AG10803 (cell line): ENCODE data around the gene PODXL.

Source experiments
- DNase-seq: peaks from one replicate; pipeline ENCODE4 v3.0.0; 2010; ENCODE audit warnings: low read depth
- H3K4me3 ChIP-seq: 2 replicates; pipeline ENCODE4 v1.5.1; 2011; ENCODE audit warnings: mild to moderate bottlenecking, low read length, control low read depth
- CTCF ChIP-seq: conservative IDR thresholded peaks from 2 replicates; pipeline ENCODE4 v1.5.1; 2011; ENCODE audit warnings: mild to moderate bottlenecking, low read length, control low read depth, inconsistent platforms

Gene PODXL

GRCh38 chr7:131546583-131547141 lies 9.8 kb downstream of the PODXL start:
- peak; percentile 70 for TF ChIP-seq CTCF
- no peak for DNase-seq
- no peak overlapping the region for H3K4me3 ChIP-seq

- TF ChIP-seq CTCF, result no peak
- DNase-seq, result peak; percentile 40
- H3K4me3 ChIP-seq, result peak overlapping the region; percentile 35
Observed at GRCh38 chr7:131546126-131546525, 10.3 kb downstream of the PODXL start.

GRCh38 chr7:131544449-131545301 lies 11.8 kb downstream of the PODXL start:
- H3K4me3 ChIP-seq, result no peak overlapping the region
- peak; percentile 49 for TF ChIP-seq CTCF
- peak; percentile 58 for DNase-seq

- no peak for DNase-seq
- no peak for TF ChIP-seq CTCF
Observed at GRCh38 chr7:131544021-131544420, 12.4 kb downstream of the PODXL start.

GRCh38 chr7:131543298-131543697 lies 13.1 kb downstream of the PODXL start:
- H3K4me3 ChIP-seq, result no peak overlapping the region
- no peak for TF ChIP-seq CTCF
- DNase-seq, result no peak

More at GRCh38 chr7:131544021-131544420, 12.4 kb downstream of the PODXL start:
- H3K4me3 ChIP-seq, result no peak overlapping the region

- H3K4me3 ChIP-seq, result no peak overlapping the region
- peak; percentile 34; the same call in 1 of the 2 replicates for TF ChIP-seq CTCF
- no peak for DNase-seq
Observed at GRCh38 chr7:131540491-131541162, 15.8 kb downstream of the PODXL start.
